SKM-1 treated with dmso at 0.1 percent for 144 hours (cell line): ENCODE results near the gene CELSR2.

Source experiments
- DNase-seq: peaks from one replicate; lab custom pipeline; 2025; ENCODE audit not compliant: unreplicated experiment; lab: John Stamatoyannopoulos, UW

CELSR2 gene

GRCh38 chr1:109225711-109226445, 23.5 kb upstream of the CELSR2 start:
- DNase-seq = no peak

GRCh38 chr1:109228167-109228566, 21.2 kb upstream of the CELSR2 start:
- no peak for DNase-seq

GRCh38 chr1:109229531-109230127, 19.7 kb upstream of the CELSR2 start:
- no peak for DNase-seq

- no peak for DNase-seq
Measured at GRCh38 chr1:109231066-109231465, 18.3 kb upstream of the CELSR2 start.

- no peak for DNase-seq
Measured at GRCh38 chr1:109235137-109235536, 14.2 kb upstream of the CELSR2 start.

GRCh38 chr1:109237512-109237911, 11.8 kb upstream of the CELSR2 start:
- no peak for DNase-seq

- DNase-seq = no peak
Measured at GRCh38 chr1:109238382-109238781, 11.0 kb upstream of the CELSR2 start.

- DNase-seq = no peak
Measured at GRCh38 chr1:109239047-109239408, 10.3 kb upstream of the CELSR2 start.

GRCh38 chr1:109239409-109240068, 9.8 kb upstream of the CELSR2 start:
- DNase-seq = peak; percentile 42

GRCh38 chr1:109240158-109241152, 8.9 kb upstream of the CELSR2 start:
- no peak for DNase-seq

GRCh38 chr1:109241344-109241743, 8.0 kb upstream of the CELSR2 start:
- no peak for DNase-seq

GRCh38 chr1:109241841-109242345, 7.4 kb upstream of the CELSR2 start:
- no peak for DNase-seq

GRCh38 chr1:109242387-109242786, 7.0 kb upstream of the CELSR2 start:
- no peak for DNase-seq

GRCh38 chr1:109243221-109243620, 6.1 kb upstream of the CELSR2 start:
- DNase-seq = no peak

- DNase-seq = no peak
Measured at GRCh38 chr1:109243860-109244552, 5.3 kb upstream of the CELSR2 start.

- no peak for DNase-seq
Measured at GRCh38 chr1:109246141-109246551, 3.2 kb upstream of the CELSR2 start.

- DNase-seq = no peak
Measured at GRCh38 chr1:109247401-109248365, 1.7 kb upstream of the CELSR2 start.

- no peak for DNase-seq
Measured at GRCh38 chr1:109248444-109248796, 919 bp upstream of the CELSR2 start.

- no peak for DNase-seq
Measured at GRCh38 chr1:109249654-109250401, 489 bp downstream of the CELSR2 start.
